WTC11 (cell line): ENCODE results near the gene ATF5. TPM values are rescaled to one million over a fixed set of nuclear protein-coding genes. Genes with fewer than 3 reads are reported as not detected.

Experiments used
- ATAC-seq: fragments of 200-7000 bp; cut with Tn5 transposase; 2 replicates; pipeline ENCODE4 v1.10.0; 2021; ENCODE audit warnings: mild to moderate bottlenecking, moderate library complexity
- CTCF ChIA-PET: fragments of 300-600 bp; sonication (Branson Sonifier 250); formaldehyde crosslinking; loops from one replicate; lab custom pipeline; 2021; ENCODE audit warnings: antibody characterized with exemption; lab: Charles Lee
- POLR2A ChIA-PET: fragments of 350-600 bp; sonication (Branson Sonifier 250); formaldehyde crosslinking; loops from one replicate; lab custom pipeline; 2021; ENCODE audit warnings: antibody characterized with exemption; lab: Charles Lee
- DNase-seq: peaks from one replicate; pipeline ENCODE4 v3.0.0; 2021; ENCODE audit warnings: low spot score
- H3K27ac Mint-ChIP-seq: 2 replicates; pipeline ENCODE4 v1.8.0; 2021; ENCODE audit warnings: mixed read lengths
- H3K27me3 Mint-ChIP-seq: 2 replicates; pipeline ENCODE4 v1.8.0; 2021; ENCODE audit warnings: low read depth, mild to moderate bottlenecking, moderate library complexity, mixed read lengths
- H3K36me3 Mint-ChIP-seq: 2 replicates; pipeline ENCODE4 v1.8.0; 2021; ENCODE audit warnings: mixed read lengths
- H3K4me1 Mint-ChIP-seq: 2 replicates; pipeline ENCODE4 v1.8.0; 2022; ENCODE audit warnings: mixed read lengths
- H3K4me3 Mint-ChIP-seq: 2 replicates; pipeline ENCODE4 v1.8.0; 2021; ENCODE audit warnings: mild to moderate bottlenecking, moderate library complexity, mixed read lengths
- H3K9me3 Mint-ChIP-seq: 2 replicates; pipeline ENCODE4 v1.8.0; 2021; ENCODE audit warnings: mixed read lengths
- ATF1 ChIP-seq: sonication (generic); formaldehyde crosslinking; IDR thresholded peaks from 2 replicates; pipeline ENCODE4 v1.8.1; 2023; ENCODE audit warnings: mild to moderate bottlenecking, moderate library complexity, missing genetic modification reagents
- GABPB1 ChIP-seq: sonication (generic); formaldehyde crosslinking; IDR thresholded peaks from 2 replicates; pipeline ENCODE4 v1.8.1; 2023; ENCODE audit warnings: mild to moderate bottlenecking, missing genetic modification reagents
- IRF1 ChIP-seq: sonication (generic); formaldehyde crosslinking; IDR thresholded peaks from 2 replicates; pipeline ENCODE4 v1.8.0; 2023; ENCODE audit warnings: missing genetic modification reagents
- KAT7 ChIP-seq: sonication (generic); formaldehyde crosslinking; IDR thresholded peaks from 2 replicates; pipeline ENCODE4 v1.8.1; 2023; ENCODE audit warnings: missing genetic modification reagents, mild to moderate bottlenecking, borderline replicate concordance
- RELA ChIP-seq: sonication (generic); formaldehyde crosslinking; IDR thresholded peaks from 2 replicates; pipeline ENCODE4 v1.8.1; 2022; ENCODE audit warnings: missing genetic modification reagents, mild to moderate bottlenecking, borderline replicate concordance
- SP1 ChIP-seq: sonication (generic); formaldehyde crosslinking; conservative IDR thresholded peaks from 2 replicates; pipeline ENCODE4 v1.8.1; 2022; ENCODE audit warnings: missing genetic modification reagents
- TEAD1 ChIP-seq: sonication (generic); formaldehyde crosslinking; IDR thresholded peaks from 2 replicates; pipeline ENCODE4 v1.8.0; 2022; ENCODE audit warnings: mild to moderate bottlenecking, missing genetic modification reagents
- ZNF121 ChIP-seq: sonication (generic); formaldehyde crosslinking; IDR thresholded peaks from 2 replicates; pipeline ENCODE4 v1.8.0; 2023; ENCODE audit warnings: missing genetic modification reagents
- ZNF138 ChIP-seq: sonication (generic); formaldehyde crosslinking; conservative IDR thresholded peaks from 2 replicates; pipeline ENCODE4 v1.8.1; 2022; ENCODE audit warnings: mild to moderate bottlenecking, moderate library complexity, missing genetic modification reagents
- ZNF263 ChIP-seq: sonication (generic); formaldehyde crosslinking; IDR thresholded peaks from 2 replicates; pipeline ENCODE4 v1.8.1; 2022; ENCODE audit warnings: low read depth, mild to moderate bottlenecking, moderate library complexity, missing genetic modification reagents
- ZNF416 ChIP-seq: fragments of 250-450 bp; sonication (Bioruptor Pico); IDR thresholded peaks from 2 replicates; pipeline ENCODE4 v1.9.0; 2021; ENCODE audit warnings: mild to moderate bottlenecking, inconsistent platforms
- total RNA-seq: library from RNA; stranded (reverse); gene quantifications from 3 replicates; pipeline ENCODE4 v1.2.3, GENCODE V29; 2021
- TF ChIP-seq, protein P1 (sequence below): sonication (generic); formaldehyde crosslinking; IDR thresholded peaks from 2 replicates; pipeline ENCODE4 v1.8.0; 2022; ENCODE audit warnings: mild to moderate bottlenecking, missing genetic modification reagents
- TF ChIP-seq, protein P2 (sequence below): sonication (generic); formaldehyde crosslinking; IDR thresholded peaks from 2 replicates; pipeline ENCODE4 v1.8.1; 2022; ENCODE audit warnings: mild to moderate bottlenecking, missing genetic modification reagents, moderate library complexity, borderline replicate concordance
- TF ChIP-seq, protein P3 (sequence below): sonication (generic); formaldehyde crosslinking; IDR thresholded peaks from 2 replicates; pipeline ENCODE4 v1.8.1; 2023; ENCODE audit warnings: mild to moderate bottlenecking, missing genetic modification reagents
- TF ChIP-seq, protein P4 (sequence below): sonication (generic); formaldehyde crosslinking; IDR thresholded peaks from 2 replicates; pipeline ENCODE4 v1.8.0; 2023; ENCODE audit warnings: missing genetic modification reagents, mild to moderate bottlenecking, borderline replicate concordance
- TF ChIP-seq, protein P5 (sequence below): sonication (generic); formaldehyde crosslinking; IDR thresholded peaks from 2 replicates; pipeline ENCODE4 v1.8.1; 2022; ENCODE audit warnings: mild to moderate bottlenecking, moderate library complexity, missing genetic modification reagents
- TF ChIP-seq, protein P6 (sequence below): fragments of 250-450 bp; sonication (Bioruptor Pico); IDR thresholded peaks from 2 replicates; pipeline ENCODE4 v1.8.0; 2021; ENCODE audit warnings: mild to moderate bottlenecking
- TF ChIP-seq, protein P7 (sequence below): sonication (generic); formaldehyde crosslinking; IDR thresholded peaks from 2 replicates; pipeline ENCODE4 v1.8.0; 2022; ENCODE audit warnings: mild to moderate bottlenecking, missing genetic modification reagents
- TF ChIP-seq, protein P8 (sequence below): sonication (generic); formaldehyde crosslinking; IDR thresholded peaks from 2 replicates; pipeline ENCODE4 v1.8.1; 2023; ENCODE audit warnings: mild to moderate bottlenecking, missing genetic modification reagents, moderate library complexity

Gene ATF5
- total RNA-seq, 1 experiment from 2014 or later: 10.8 TPM

- no peak overlapping the region for H3K27ac Mint-ChIP-seq
- 0 out of 2 replicates have a peak, but pooled peaks cover 2% of the 10 kb centered on the region for H3K36me3 Mint-ChIP-seq
- no peaks in the 10 kb centered on the region for H3K4me1 Mint-ChIP-seq
- ATAC-seq (no peak), DNase-seq (no peak)
- POLR2A ChIA-PET: no interaction called here
- no peak overlapping the region for H3K4me3 Mint-ChIP-seq
- CTCF ChIA-PET: interaction anchor here (1.4 kb wide), 1 partner anchor 44 kb away, joined by 3 read pairs; no protein-coding TSS in a partner anchor
- H3K27me3 Mint-ChIP-seq: no peaks in the 10 kb centered on the region
- TF ChIP-seq, protein P1, sequence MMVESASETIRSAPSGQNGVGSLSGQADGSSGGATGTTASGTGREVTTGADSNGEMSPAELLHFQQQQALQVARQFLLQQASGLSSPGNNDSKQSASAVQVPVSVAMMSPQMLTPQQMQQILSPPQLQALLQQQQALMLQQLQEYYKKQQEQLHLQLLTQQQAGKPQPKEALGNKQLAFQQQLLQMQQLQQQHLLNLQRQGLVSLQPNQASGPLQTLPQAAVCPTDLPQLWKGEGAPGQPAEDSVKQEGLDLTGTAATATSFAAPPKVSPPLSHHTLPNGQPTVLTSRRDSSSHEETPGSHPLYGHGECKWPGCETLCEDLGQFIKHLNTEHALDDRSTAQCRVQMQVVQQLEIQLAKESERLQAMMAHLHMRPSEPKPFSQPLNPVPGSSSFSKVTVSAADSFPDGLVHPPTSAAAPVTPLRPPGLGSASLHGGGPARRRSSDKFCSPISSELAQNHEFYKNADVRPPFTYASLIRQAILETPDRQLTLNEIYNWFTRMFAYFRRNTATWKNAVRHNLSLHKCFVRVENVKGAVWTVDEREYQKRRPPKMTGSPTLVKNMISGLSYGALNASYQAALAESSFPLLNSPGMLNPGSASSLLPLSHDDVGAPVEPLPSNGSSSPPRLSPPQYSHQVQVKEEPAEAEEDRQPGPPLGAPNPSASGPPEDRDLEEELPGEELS: no peak
- TF ChIP-seq, protein P2, sequence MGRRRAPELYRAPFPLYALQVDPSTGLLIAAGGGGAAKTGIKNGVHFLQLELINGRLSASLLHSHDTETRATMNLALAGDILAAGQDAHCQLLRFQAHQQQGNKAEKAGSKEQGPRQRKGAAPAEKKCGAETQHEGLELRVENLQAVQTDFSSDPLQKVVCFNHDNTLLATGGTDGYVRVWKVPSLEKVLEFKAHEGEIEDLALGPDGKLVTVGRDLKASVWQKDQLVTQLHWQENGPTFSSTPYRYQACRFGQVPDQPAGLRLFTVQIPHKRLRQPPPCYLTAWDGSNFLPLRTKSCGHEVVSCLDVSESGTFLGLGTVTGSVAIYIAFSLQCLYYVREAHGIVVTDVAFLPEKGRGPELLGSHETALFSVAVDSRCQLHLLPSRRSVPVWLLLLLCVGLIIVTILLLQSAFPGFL (CRISPR knock-in tag): no peak
- no peak for TF ChIP-seq KAT7 (CRISPR knock-in tag)
- TF ChIP-seq GABPB1 (CRISPR knock-in tag): no peak
- TF ChIP-seq, protein P3, sequence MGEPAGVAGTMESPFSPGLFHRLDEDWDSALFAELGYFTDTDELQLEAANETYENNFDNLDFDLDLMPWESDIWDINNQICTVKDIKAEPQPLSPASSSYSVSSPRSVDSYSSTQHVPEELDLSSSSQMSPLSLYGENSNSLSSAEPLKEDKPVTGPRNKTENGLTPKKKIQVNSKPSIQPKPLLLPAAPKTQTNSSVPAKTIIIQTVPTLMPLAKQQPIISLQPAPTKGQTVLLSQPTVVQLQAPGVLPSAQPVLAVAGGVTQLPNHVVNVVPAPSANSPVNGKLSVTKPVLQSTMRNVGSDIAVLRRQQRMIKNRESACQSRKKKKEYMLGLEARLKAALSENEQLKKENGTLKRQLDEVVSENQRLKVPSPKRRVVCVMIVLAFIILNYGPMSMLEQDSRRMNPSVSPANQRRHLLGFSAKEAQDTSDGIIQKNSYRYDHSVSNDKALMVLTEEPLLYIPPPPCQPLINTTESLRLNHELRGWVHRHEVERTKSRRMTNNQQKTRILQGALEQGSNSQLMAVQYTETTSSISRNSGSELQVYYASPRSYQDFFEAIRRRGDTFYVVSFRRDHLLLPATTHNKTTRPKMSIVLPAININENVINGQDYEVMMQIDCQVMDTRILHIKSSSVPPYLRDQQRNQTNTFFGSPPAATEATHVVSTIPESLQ: no peak
- TF ChIP-seq, protein P4, sequence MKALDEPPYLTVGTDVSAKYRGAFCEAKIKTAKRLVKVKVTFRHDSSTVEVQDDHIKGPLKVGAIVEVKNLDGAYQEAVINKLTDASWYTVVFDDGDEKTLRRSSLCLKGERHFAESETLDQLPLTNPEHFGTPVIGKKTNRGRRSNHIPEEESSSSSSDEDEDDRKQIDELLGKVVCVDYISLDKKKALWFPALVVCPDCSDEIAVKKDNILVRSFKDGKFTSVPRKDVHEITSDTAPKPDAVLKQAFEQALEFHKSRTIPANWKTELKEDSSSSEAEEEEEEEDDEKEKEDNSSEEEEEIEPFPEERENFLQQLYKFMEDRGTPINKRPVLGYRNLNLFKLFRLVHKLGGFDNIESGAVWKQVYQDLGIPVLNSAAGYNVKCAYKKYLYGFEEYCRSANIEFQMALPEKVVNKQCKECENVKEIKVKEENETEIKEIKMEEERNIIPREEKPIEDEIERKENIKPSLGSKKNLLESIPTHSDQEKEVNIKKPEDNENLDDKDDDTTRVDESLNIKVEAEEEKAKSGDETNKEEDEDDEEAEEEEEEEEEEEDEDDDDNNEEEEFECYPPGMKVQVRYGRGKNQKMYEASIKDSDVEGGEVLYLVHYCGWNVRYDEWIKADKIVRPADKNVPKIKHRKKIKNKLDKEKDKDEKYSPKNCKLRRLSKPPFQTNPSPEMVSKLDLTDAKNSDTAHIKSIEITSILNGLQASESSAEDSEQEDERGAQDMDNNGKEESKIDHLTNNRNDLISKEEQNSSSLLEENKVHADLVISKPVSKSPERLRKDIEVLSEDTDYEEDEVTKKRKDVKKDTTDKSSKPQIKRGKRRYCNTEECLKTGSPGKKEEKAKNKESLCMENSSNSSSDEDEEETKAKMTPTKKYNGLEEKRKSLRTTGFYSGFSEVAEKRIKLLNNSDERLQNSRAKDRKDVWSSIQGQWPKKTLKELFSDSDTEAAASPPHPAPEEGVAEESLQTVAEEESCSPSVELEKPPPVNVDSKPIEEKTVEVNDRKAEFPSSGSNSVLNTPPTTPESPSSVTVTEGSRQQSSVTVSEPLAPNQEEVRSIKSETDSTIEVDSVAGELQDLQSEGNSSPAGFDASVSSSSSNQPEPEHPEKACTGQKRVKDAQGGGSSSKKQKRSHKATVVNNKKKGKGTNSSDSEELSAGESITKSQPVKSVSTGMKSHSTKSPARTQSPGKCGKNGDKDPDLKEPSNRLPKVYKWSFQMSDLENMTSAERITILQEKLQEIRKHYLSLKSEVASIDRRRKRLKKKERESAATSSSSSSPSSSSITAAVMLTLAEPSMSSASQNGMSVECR (CRISPR knock-in tag): no peak
- TF ChIP-seq, protein P5, sequence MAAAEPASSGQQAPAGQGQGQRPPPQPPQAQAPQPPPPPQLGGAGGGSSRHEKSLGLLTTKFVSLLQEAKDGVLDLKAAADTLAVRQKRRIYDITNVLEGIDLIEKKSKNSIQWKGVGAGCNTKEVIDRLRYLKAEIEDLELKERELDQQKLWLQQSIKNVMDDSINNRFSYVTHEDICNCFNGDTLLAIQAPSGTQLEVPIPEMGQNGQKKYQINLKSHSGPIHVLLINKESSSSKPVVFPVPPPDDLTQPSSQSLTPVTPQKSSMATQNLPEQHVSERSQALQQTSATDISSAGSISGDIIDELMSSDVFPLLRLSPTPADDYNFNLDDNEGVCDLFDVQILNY (CRISPR knock-in tag): no peak
- no peak for TF ChIP-seq RELA
- TF ChIP-seq ATF1 (CRISPR knock-in tag): no peak
- no peak for TF ChIP-seq ZNF416 (CRISPR knock-in tag)
- TF ChIP-seq SP1: no peak
- TF ChIP-seq, protein P6, sequence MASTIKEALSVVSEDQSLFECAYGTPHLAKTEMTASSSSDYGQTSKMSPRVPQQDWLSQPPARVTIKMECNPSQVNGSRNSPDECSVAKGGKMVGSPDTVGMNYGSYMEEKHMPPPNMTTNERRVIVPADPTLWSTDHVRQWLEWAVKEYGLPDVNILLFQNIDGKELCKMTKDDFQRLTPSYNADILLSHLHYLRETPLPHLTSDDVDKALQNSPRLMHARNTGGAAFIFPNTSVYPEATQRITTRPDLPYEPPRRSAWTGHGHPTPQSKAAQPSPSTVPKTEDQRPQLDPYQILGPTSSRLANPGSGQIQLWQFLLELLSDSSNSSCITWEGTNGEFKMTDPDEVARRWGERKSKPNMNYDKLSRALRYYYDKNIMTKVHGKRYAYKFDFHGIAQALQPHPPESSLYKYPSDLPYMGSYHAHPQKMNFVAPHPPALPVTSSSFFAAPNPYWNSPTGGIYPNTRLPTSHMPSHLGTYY: no peak
- no peak for TF ChIP-seq ZNF263
- TF ChIP-seq ZNF138 (CRISPR knock-in tag): no peak
- TF ChIP-seq, protein P7, sequence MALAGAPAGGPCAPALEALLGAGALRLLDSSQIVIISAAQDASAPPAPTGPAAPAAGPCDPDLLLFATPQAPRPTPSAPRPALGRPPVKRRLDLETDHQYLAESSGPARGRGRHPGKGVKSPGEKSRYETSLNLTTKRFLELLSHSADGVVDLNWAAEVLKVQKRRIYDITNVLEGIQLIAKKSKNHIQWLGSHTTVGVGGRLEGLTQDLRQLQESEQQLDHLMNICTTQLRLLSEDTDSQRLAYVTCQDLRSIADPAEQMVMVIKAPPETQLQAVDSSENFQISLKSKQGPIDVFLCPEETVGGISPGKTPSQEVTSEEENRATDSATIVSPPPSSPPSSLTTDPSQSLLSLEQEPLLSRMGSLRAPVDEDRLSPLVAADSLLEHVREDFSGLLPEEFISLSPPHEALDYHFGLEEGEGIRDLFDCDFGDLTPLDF (CRISPR knock-in tag): no peak
- TF ChIP-seq ZNF121 (CRISPR knock-in tag): no peak
- TF ChIP-seq IRF1: no peak
- TF ChIP-seq, protein P8, sequence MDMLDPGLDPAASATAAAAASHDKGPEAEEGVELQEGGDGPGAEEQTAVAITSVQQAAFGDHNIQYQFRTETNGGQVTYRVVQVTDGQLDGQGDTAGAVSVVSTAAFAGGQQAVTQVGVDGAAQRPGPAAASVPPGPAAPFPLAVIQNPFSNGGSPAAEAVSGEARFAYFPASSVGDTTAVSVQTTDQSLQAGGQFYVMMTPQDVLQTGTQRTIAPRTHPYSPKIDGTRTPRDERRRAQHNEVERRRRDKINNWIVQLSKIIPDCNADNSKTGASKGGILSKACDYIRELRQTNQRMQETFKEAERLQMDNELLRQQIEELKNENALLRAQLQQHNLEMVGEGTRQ (CRISPR knock-in tag): no peak
- TF ChIP-seq TEAD1 (CRISPR knock-in tag): no peak
- no peaks in the 10 kb centered on the region for H3K9me3 Mint-ChIP-seq
These were observed 48.1 kb downstream of the ATF5 start for GRCh38 chr19:49977076-49977475.
